Measurements from ENCODE around the gene COL16A1.

The COL16A1 gene

DNA sequence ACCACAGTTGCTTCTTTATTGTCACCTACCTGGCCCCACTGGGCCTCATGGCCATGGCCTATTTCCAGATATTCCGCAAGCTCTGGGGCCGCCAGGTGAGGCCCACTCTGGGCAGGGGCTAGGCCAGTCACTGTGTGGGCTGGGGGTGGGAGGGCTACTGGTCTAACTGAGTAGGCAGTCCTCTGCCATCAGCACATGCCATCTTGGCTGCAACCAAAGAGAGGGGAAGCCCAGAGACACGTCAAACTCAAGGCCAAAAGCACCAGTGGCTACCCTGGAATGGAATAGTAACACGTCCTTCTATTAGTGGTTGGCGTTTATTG, 82.4 kb downstream of the COL16A1 start:
- no peak for DNase-seq

GRCh38 chr1:31620631-31621497, 83.0 kb downstream of the COL16A1 start:
- no peak for DNase-seq

DNA sequence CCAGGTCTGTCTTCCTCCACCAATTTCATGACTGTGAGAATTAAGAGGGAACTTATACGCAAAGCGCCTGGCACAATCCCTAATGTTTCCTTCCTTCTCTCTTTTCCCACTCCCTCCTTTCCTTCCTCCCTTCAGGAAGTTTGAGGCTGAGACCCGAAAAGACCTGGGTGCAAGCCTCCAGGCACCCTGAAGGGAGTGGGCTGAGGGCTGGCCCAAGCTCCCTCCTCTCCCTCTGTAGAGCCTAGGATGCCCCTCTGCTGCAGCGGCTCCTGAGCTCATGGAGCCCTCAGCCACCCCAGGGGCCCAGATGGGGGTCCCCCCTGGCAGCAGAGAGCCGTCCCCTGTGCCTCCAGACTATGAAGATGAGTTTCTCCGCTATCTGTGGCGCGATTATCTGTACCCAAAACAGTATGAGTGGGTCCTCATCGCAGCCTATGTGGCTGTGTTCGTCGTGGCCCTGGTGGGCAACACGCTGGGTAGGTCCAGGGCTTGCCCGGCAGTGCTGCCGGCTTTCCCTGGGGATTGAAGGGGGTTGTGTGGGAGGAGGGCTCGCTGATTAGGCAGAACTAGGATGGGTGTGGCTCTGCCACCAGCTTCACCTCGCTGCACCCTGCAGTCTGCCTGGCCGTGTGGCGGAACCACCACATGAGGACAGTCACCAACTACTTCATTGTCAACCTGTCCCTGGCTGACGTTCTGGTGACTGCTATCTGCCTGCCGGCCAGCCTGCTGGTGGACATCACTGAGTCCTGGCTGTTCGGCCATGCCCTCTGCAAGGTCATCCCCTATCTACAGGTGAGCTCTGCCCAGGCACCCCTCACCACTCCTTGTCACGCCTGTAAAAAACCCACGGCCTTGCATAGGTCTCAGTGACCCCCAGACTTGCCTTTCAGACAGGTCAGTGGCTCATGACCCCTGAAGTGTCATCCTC, 84.6 kb downstream of the COL16A1 start:
- no peak for DNase-seq

DNA sequence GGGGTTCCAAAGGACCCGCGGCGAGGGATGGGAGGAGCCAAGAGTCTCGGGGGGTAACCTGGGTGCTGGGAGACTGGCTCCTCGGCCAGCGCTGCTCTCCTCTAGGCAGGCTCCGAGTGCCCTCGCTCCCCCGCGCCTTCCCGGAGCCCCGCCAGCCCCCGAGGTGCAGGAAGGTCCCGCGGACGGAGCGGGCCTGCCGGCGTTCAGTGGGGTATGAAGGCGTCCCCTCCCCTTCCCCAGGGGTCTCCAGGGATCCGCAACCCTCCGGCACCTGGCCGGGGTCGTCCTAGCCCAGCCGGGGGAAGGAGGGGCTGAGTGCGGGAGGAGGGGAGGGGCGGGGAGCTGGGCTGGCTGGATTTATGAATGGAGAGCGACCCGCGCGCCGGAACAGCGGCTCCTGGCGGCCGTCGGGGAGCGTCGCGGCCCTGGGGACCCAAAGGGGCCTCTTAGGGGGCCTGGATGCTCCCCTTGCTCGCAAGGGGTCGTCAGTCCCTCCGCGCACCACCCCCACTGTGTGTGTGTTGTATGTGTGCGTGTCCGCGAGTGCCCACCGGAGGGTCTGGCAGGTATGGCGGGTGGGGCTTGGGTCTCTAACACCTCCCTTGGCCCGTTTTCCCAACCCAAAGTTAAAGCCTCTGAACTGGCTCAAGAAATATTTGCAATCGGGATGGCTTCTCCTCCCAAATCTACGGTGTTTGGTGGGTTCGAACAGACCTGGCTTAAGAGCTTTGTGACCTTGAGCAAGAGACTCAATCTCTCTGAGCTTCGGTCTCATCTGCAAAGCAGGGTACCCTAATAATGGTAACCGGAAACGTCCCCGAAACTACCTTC, 85.7 kb downstream of the COL16A1 start:
- DNase-seq: peak; percentile 66

GRCh38 chr1:31617218-31617915, 86.5 kb downstream of the COL16A1 start, which contains the start of gene HCRTR1:
TSS of gene HCRTR1 (plus strand) at chr1:31617689. CDS start at chr1:31619193, 1,504 bp downstream.
- no peak for DNase-seq

DNA sequence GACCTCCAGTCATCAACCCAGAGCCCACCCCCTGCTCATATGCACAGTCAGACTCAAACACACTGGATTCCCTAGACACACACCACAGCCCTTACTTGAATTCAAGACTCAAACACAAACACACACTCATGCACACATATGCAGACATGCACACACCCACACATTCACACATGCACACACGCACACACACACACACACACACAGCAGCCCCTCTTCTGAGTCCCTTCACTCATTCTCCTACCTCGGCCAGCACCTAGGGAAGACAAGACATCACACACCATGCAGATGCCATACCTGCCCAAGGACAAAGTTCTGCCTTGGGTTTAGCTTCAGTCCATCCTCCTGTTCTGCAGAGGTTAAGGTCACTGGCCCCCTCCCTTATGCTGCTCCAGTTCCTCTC, 87.9 kb downstream of the COL16A1 start:
- no peak for DNase-seq

DNA sequence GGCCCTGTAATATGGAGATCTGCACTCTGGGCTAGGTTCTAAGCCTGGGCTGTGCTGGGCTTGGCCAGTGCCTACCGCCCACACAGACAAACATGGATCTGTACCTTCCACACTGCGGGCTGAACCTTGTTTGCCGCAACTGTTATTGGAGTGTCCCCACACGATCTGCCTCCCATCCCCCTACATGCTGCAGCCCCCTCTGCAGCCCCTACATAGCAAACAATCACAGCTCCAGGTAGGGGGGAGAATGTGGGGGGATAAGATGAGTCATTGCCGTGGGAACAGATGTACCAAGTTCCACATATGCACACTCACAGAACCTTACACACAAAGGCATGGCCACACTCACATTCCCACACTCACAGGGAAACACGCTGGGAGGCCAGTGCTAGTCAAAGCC, 88.4 kb downstream of the COL16A1 start:
- DNase-seq: no peak

GRCh38 chr1:31614414-31615005, 89.3 kb downstream of the COL16A1 start:
- no peak for DNase-seq

- DNase-seq: peak; percentile 40
These were observed 94.2 kb downstream of the COL16A1 start for GRCh38 chr1:31609514-31610118.

GRCh38 chr1:31607360-31607759, 96.5 kb downstream of the COL16A1 start:
- no peak for DNase-seq

GRCh38 chr1:31605908-31606427, 97.8 kb downstream of the COL16A1 start:
- peak; percentile 97 for DNase-seq
